ENCODE results near the gene MRPL1. TPM values are rescaled to one million over a fixed set of nuclear protein-coding genes. Genes with fewer than 3 reads are reported as not detected.

Gene MRPL1
- total and polyA plus RNA-seq, 9 of the 15 experiments (the other 6 are each of a cell fraction or from before 2014, with no cell fraction given), result 38.4 to 75.7 (median 63.7) TPM

DNA sequence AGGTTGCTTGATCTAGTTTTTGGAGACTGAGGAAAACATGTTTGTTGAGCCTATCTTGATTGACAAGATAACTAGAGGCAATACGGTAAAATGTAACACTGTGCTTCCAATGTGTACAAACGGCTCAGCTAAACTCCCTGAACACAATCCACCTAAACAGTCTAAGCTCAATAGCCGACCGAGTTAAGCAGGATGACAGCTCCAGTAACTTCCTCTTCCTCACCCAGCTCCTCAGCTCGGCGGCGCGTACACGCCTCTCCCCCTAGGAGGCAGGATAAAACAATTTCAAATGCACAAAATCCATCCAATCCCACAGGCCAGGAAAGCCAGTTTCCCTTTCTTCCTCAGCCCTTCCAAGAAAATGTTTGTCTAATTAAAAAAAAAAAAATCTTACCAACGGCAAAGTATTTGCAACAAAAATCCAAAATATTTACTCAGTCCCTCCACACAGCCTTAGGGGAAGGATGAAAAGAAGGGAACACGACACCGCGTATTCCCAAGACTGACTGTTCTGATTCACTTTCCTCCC lies 44.5 kb upstream of the MRPL1 start (continued):
- TF ChIP-seq NCOR1 (IDR thresholded peaks at IDR 0.05) (no peak), ELF2 (CRISPR knock-in tag; IDR thresholded peaks at IDR 0.05) (no peak), GATAD2A (IDR thresholded peaks at IDR 0.05) (no peak), BRD4 (IDR thresholded peaks at IDR 0.05) (0 out of 2 replicates have a peak, but pooled peaks have one; percentile 63), ELF1 (tag; IDR thresholded peaks at IDR 0.05) (peak; percentile 61; the same call in 1 of the 2 replicates), POLR2H (tag; IDR thresholded peaks at IDR 0.05; ENCODE audit: low read depth) (no peak), CREB1 (IDR thresholded peaks at IDR 0.05) (no peak), CREB1 (CRISPR knock-in tag; IDR thresholded peaks at IDR 0.05) (0 out of 2 replicates have a peak, but pooled peaks have one; percentile 45), PHF8 (IDR thresholded peaks at IDR 0.05; ENCODE audit: borderline replicate concordance, low read length) (no peak)
- TF ChIP-seq, protein P1, sequence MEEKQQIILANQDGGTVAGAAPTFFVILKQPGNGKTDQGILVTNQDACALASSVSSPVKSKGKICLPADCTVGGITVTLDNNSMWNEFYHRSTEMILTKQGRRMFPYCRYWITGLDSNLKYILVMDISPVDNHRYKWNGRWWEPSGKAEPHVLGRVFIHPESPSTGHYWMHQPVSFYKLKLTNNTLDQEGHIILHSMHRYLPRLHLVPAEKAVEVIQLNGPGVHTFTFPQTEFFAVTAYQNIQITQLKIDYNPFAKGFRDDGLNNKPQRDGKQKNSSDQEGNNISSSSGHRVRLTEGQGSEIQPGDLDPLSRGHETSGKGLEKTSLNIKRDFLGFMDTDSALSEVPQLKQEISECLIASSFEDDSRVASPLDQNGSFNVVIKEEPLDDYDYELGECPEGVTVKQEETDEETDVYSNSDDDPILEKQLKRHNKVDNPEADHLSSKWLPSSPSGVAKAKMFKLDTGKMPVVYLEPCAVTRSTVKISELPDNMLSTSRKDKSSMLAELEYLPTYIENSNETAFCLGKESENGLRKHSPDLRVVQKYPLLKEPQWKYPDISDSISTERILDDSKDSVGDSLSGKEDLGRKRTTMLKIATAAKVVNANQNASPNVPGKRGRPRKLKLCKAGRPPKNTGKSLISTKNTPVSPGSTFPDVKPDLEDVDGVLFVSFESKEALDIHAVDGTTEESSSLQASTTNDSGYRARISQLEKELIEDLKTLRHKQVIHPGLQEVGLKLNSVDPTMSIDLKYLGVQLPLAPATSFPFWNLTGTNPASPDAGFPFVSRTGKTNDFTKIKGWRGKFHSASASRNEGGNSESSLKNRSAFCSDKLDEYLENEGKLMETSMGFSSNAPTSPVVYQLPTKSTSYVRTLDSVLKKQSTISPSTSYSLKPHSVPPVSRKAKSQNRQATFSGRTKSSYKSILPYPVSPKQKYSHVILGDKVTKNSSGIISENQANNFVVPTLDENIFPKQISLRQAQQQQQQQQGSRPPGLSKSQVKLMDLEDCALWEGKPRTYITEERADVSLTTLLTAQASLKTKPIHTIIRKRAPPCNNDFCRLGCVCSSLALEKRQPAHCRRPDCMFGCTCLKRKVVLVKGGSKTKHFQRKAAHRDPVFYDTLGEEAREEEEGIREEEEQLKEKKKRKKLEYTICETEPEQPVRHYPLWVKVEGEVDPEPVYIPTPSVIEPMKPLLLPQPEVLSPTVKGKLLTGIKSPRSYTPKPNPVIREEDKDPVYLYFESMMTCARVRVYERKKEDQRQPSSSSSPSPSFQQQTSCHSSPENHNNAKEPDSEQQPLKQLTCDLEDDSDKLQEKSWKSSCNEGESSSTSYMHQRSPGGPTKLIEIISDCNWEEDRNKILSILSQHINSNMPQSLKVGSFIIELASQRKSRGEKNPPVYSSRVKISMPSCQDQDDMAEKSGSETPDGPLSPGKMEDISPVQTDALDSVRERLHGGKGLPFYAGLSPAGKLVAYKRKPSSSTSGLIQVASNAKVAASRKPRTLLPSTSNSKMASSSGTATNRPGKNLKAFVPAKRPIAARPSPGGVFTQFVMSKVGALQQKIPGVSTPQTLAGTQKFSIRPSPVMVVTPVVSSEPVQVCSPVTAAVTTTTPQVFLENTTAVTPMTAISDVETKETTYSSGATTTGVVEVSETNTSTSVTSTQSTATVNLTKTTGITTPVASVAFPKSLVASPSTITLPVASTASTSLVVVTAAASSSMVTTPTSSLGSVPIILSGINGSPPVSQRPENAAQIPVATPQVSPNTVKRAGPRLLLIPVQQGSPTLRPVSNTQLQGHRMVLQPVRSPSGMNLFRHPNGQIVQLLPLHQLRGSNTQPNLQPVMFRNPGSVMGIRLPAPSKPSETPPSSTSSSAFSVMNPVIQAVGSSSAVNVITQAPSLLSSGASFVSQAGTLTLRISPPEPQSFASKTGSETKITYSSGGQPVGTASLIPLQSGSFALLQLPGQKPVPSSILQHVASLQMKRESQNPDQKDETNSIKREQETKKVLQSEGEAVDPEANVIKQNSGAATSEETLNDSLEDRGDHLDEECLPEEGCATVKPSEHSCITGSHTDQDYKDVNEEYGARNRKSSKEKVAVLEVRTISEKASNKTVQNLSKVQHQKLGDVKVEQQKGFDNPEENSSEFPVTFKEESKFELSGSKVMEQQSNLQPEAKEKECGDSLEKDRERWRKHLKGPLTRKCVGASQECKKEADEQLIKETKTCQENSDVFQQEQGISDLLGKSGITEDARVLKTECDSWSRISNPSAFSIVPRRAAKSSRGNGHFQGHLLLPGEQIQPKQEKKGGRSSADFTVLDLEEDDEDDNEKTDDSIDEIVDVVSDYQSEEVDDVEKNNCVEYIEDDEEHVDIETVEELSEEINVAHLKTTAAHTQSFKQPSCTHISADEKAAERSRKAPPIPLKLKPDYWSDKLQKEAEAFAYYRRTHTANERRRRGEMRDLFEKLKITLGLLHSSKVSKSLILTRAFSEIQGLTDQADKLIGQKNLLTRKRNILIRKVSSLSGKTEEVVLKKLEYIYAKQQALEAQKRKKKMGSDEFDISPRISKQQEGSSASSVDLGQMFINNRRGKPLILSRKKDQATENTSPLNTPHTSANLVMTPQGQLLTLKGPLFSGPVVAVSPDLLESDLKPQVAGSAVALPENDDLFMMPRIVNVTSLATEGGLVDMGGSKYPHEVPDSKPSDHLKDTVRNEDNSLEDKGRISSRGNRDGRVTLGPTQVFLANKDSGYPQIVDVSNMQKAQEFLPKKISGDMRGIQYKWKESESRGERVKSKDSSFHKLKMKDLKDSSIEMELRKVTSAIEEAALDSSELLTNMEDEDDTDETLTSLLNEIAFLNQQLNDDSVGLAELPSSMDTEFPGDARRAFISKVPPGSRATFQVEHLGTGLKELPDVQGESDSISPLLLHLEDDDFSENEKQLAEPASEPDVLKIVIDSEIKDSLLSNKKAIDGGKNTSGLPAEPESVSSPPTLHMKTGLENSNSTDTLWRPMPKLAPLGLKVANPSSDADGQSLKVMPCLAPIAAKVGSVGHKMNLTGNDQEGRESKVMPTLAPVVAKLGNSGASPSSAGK (IDR thresholded peaks at IDR 0.05), result no peak
- TF ChIP-seq, protein P2, sequence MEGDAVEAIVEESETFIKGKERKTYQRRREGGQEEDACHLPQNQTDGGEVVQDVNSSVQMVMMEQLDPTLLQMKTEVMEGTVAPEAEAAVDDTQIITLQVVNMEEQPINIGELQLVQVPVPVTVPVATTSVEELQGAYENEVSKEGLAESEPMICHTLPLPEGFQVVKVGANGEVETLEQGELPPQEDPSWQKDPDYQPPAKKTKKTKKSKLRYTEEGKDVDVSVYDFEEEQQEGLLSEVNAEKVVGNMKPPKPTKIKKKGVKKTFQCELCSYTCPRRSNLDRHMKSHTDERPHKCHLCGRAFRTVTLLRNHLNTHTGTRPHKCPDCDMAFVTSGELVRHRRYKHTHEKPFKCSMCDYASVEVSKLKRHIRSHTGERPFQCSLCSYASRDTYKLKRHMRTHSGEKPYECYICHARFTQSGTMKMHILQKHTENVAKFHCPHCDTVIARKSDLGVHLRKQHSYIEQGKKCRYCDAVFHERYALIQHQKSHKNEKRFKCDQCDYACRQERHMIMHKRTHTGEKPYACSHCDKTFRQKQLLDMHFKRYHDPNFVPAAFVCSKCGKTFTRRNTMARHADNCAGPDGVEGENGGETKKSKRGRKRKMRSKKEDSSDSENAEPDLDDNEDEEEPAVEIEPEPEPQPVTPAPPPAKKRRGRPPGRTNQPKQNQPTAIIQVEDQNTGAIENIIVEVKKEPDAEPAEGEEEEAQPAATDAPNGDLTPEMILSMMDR (IDR thresholded peaks at IDR 0.05 in 2 of 3, conservative IDR thresholded peaks at IDR 0.05 in 1 of 3; ENCODE audit: insufficient read depth in 2 of 3, low read depth in 1 of 3, low read length in 3 of 3), result peak; percentile 48 to 70 (median 62)
- TF ChIP-seq, protein P3, sequence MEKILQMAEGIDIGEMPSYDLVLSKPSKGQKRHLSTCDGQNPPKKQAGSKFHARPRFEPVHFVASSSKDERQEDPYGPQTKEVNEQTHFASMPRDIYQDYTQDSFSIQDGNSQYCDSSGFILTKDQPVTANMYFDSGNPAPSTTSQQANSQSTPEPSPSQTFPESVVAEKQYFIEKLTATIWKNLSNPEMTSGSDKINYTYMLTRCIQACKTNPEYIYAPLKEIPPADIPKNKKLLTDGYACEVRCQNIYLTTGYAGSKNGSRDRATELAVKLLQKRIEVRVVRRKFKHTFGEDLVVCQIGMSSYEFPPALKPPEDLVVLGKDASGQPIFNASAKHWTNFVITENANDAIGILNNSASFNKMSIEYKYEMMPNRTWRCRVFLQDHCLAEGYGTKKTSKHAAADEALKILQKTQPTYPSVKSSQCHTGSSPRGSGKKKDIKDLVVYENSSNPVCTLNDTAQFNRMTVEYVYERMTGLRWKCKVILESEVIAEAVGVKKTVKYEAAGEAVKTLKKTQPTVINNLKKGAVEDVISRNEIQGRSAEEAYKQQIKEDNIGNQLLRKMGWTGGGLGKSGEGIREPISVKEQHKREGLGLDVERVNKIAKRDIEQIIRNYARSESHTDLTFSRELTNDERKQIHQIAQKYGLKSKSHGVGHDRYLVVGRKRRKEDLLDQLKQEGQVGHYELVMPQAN (IDR thresholded peaks at IDR 0.05; ENCODE audit: borderline replicate concordance), result peak; percentile 81; the same call in 1 of the 2 replicates

Data from K562 (cell line).